Colonic mucosa (tissue), 4 donors: ENCODE data around the gene NKAIN2. TPM values are rescaled to one million over a fixed set of nuclear protein-coding genes. Genes with fewer than 3 reads are reported as not detected.
"Not testable (repeated sequence)": the region's sequence is repeated elsewhere in the genome, so short reads cannot be mapped to it uniquely, and the experiment has no call there.

ENCODE experiments used
- DNase-seq: peaks from one replicate; pipeline ENCODE4 v3.0.0-alpha.2; 2020
- H3K27ac ChIP-seq: fragments of 200-600 bp; one replicate; pipeline ENCODE4 v1.8.0; 2021
- H3K27me3 ChIP-seq: fragments of 200-600 bp; one replicate; pipeline ENCODE4 v1.8.0; 2021
- H3K36me3 ChIP-seq: fragments of 200-600 bp; one replicate; pipeline ENCODE4 v1.8.0; 2021
- H3K4me1 ChIP-seq: fragments of 200-600 bp; one replicate; pipeline ENCODE4 v1.8.0; 2021; ENCODE audit warnings: mild to moderate bottlenecking
- H3K4me3 ChIP-seq: fragments of 200-600 bp; one replicate; pipeline ENCODE4 v1.8.0; 2021
- H3K9ac ChIP-seq, 2 donors: one replicate each; pipeline ENCODE4 v1.7.0; 2013; ENCODE audit warnings: control low read depth in 2 of 2, low read depth in 2 of 2, low read length in 2 of 2
- H3K9me3 ChIP-seq: fragments of 200-600 bp; one replicate; pipeline ENCODE4 v1.8.0; 2021
- intact Hi-C: fragments of 100-400 bp; cut with DNase I; formaldehyde crosslinking; loops from one replicate; pipeline ENCODE4 v1.14.1; 2022
- total RNA-seq, 2 donors: library from RNA; stranded (reverse); fragmentation: NEBNext Ultra II Directional in 1 of 2; extraction: Animal tissue kit (Norgen Biotek cat#: 25700) in 1 of 2; gene quantifications; one replicate each; pipeline ENCODE4 v1.2.1, GENCODE V29; 2021
- TF ChIP-seq, protein P1 (sequence below): fragments of 200-600 bp; IDR thresholded peaks from one replicate; pipeline ENCODE4 v1.8.0; 2022; ENCODE audit warnings: antibody characterized with exemption, mild to moderate bottlenecking
- donor health status: healthy.
- donor health status: DM: no; HTN: no; CAD: no.
- donor health status: DM: no; HTN: no; CAD: no.

The NKAIN2 gene
- total RNA-seq, 2 donors from 2014 or later: 0.21 TPM; not detected in 1

- no peak overlapping the region for H3K27ac ChIP-seq
- H3K36me3 ChIP-seq: no peaks in the 10 kb centered on the region
- H3K27me3 ChIP-seq: no peaks in the 10 kb centered on the region
- TF ChIP-seq, protein P1, sequence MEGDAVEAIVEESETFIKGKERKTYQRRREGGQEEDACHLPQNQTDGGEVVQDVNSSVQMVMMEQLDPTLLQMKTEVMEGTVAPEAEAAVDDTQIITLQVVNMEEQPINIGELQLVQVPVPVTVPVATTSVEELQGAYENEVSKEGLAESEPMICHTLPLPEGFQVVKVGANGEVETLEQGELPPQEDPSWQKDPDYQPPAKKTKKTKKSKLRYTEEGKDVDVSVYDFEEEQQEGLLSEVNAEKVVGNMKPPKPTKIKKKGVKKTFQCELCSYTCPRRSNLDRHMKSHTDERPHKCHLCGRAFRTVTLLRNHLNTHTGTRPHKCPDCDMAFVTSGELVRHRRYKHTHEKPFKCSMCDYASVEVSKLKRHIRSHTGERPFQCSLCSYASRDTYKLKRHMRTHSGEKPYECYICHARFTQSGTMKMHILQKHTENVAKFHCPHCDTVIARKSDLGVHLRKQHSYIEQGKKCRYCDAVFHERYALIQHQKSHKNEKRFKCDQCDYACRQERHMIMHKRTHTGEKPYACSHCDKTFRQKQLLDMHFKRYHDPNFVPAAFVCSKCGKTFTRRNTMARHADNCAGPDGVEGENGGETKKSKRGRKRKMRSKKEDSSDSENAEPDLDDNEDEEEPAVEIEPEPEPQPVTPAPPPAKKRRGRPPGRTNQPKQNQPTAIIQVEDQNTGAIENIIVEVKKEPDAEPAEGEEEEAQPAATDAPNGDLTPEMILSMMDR: no peak
- DNase-seq: no peak
- H3K4me1 ChIP-seq: no peaks in the 10 kb centered on the region
- no peak overlapping the region for H3K9ac ChIP-seq
- H3K9me3 ChIP-seq: no peaks in the 10 kb centered on the region
- intact Hi-C loops: no loop called here
- H3K4me3 ChIP-seq: no peak overlapping the region
Observed at GRCh38 chr6:124007266-124007665, 203.6 kb downstream of the NKAIN2 start.

- intact Hi-C loops: no loop called here
- H3K4me3 ChIP-seq: no peak overlapping the region
- H3K9ac ChIP-seq: no peak overlapping the region
- no peaks in the 10 kb centered on the region for H3K9me3 ChIP-seq
- DNase-seq: no peak
- no peaks in the 10 kb centered on the region for H3K27me3 ChIP-seq
- no peaks in the 10 kb centered on the region for H3K36me3 ChIP-seq
- H3K4me1 ChIP-seq: no peaks in the 10 kb centered on the region
- no peak overlapping the region for H3K27ac ChIP-seq
- TF ChIP-seq, protein P1: no peak
Observed at GRCh38 chr6:124008000-124008987, 204.6 kb downstream of the NKAIN2 start.

- intact Hi-C loops: no loop called here
- H3K36me3 ChIP-seq: no peaks in the 10 kb centered on the region
- H3K9me3 ChIP-seq: no peaks in the 10 kb centered on the region
- no peak overlapping the region for H3K27ac ChIP-seq
- TF ChIP-seq, protein P1: no peak
- DNase-seq: no peak
- no peaks in the 10 kb centered on the region for H3K27me3 ChIP-seq
- H3K9ac ChIP-seq: no peak overlapping the region
- no peaks in the 10 kb centered on the region for H3K4me1 ChIP-seq
- H3K4me3 ChIP-seq: no peak overlapping the region
Observed at GRCh38 chr6:124008988-124009765, 205.5 kb downstream of the NKAIN2 start.

- Histone ChIP-seq H3K4me1 (no peaks in the 10 kb centered on the region), H3K27ac (no peak overlapping the region), H3K36me3 (no peaks in the 10 kb centered on the region), H3K9ac (no peak overlapping the region), H3K4me3 (no peak overlapping the region), H3K9me3 (no peaks in the 10 kb centered on the region), H3K27me3 (no peaks in the 10 kb centered on the region)
- DNase-seq: no peak
- TF ChIP-seq, protein P1: no peak
- intact Hi-C loops: no loop called here
Observed at GRCh38 chr6:124010574-124010973, 206.9 kb downstream of the NKAIN2 start.

DNA sequence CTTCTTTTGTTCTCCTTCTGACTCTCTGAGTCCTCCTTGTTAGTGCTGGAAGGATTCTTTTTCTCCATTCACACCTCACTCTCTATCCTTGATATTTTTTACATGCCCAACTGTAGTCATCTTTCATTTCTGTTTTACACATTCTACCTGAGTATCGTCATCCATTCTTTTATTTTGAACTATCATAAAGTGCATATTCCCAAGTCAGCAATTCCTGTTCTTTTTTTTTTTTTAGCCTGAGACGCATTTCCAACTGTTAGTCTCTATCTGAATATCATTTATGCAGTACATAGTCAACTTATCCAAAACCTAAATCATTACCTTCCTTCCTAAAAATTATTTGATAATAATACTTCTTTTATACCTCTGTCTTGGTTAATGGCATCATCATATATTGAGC, 207.5 kb downstream of the NKAIN2 start:
- no peak overlapping the region for H3K27ac ChIP-seq
- H3K4me3 ChIP-seq: no peak overlapping the region
- intact Hi-C loops: no loop called here
- TF ChIP-seq, protein P1: no peak
- no peak overlapping the region for H3K9ac ChIP-seq
- no peaks in the 10 kb centered on the region for H3K9me3 ChIP-seq
- DNase-seq: no peak
- no peaks in the 10 kb centered on the region for H3K27me3 ChIP-seq
- H3K4me1 ChIP-seq: no peaks in the 10 kb centered on the region
- no peaks in the 10 kb centered on the region for H3K36me3 ChIP-seq

DNA sequence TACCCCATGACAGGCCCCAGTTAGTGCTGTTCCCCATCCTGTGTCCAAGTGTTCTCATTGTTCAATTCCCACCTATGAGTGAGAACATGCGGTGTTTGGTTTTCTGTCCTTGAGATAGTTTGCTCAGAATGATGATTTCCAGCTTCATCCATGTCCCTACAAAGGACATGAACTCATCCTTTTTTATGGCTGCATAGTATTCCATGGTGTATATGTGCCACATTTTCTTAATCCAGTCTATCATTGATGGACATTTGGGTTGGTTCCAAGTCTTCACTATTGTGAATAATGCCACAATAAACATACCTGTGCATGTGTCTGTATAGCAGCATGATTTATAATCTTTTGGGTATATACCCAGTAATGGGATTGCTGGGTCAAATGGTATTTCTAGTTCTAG, 218.4 kb downstream of the NKAIN2 start:
- H3K27me3 ChIP-seq, DNase-seq, H3K4me1 ChIP-seq, H3K9me3 ChIP-seq, H3K9ac ChIP-seq, intact Hi-C loops, H3K4me3 ChIP-seq, H3K27ac ChIP-seq, H3K36me3 ChIP-seq: not testable (repeated sequence)
